Astrocyte (in vitro differentiated cells and primary cell): ENCODE measurements around the gene KIRREL3. TPM values are rescaled to one million over a fixed set of nuclear protein-coding genes. Genes with fewer than 3 reads are reported as not detected.

ENCODE experiments used
- DNase-seq: peaks from one replicate; pipeline ENCODE4 v3.0.0-alpha.2; 2010; ENCODE audit warnings: low read depth
- FAIRE-seq: peaks from 2 replicates; lab custom pipeline; 2011; peaks lifted over from hg19 to GRCh38; lab: Jason Lieb, UNC
- H2AFZ ChIP-seq: 2 replicates; pipeline ENCODE4 v1.6.0; 2012; ENCODE audit warnings: low read depth, low read length, inconsistent platforms
- H3K27ac ChIP-seq: 2 replicates; pipeline ENCODE4 v1.5.1; 2011; ENCODE audit warnings: low read depth, low read length, inconsistent platforms
- H3K27me3 ChIP-seq: 2 replicates; pipeline ENCODE4 v1.6.0; 2011; ENCODE audit warnings: low read length, inconsistent platforms; ENCODE audit not compliant: insufficient read depth
- H3K36me3 ChIP-seq: 2 replicates; pipeline ENCODE4 v1.5.1; 2011; ENCODE audit warnings: low read length, inconsistent platforms; ENCODE audit not compliant: insufficient read depth
- H3K4me1 ChIP-seq: 2 replicates; pipeline ENCODE4 v1.5.1; 2011; ENCODE audit warnings: low read length, inconsistent platforms; ENCODE audit not compliant: insufficient read depth
- H3K4me2 ChIP-seq: 2 replicates; pipeline ENCODE4 v1.6.0; 2012; ENCODE audit warnings: low read length, inconsistent platforms
- H3K4me3 ChIP-seq: 2 replicates; pipeline ENCODE4 v1.5.1; 2011; ENCODE audit warnings: low read depth, mild to moderate bottlenecking, low read length, inconsistent platforms; ENCODE audit not compliant: insufficient read depth
- H3K79me2 ChIP-seq: 2 replicates; pipeline ENCODE4 v1.6.0; 2012; ENCODE audit warnings: mild to moderate bottlenecking, low read length, inconsistent platforms; ENCODE audit not compliant: insufficient read depth
- H3K9ac ChIP-seq: 2 replicates; pipeline ENCODE4 v1.6.0; 2012; ENCODE audit warnings: mild to moderate bottlenecking, low read length, inconsistent platforms
- H3K9me3 ChIP-seq: 2 replicates; pipeline ENCODE4 v1.5.1; 2012; ENCODE audit warnings: low read depth, mild to moderate bottlenecking, low read length, inconsistent platforms; ENCODE audit not compliant: insufficient read depth
- H4K20me1 ChIP-seq: 2 replicates; pipeline ENCODE4 v1.6.0; 2012; ENCODE audit warnings: low read length, inconsistent platforms; ENCODE audit not compliant: insufficient read depth
- H3K27ac Mint-ChIP-seq: one replicate; pipeline ENCODE4 v1.8.0; 2021; ENCODE audit warnings: mild to moderate bottlenecking, mixed read lengths; ENCODE audit not compliant: unreplicated experiment
- H3K27me3 Mint-ChIP-seq: one replicate; pipeline ENCODE4 v1.8.0; 2021; ENCODE audit warnings: low read depth, mixed read lengths; ENCODE audit not compliant: unreplicated experiment
- H3K36me3 Mint-ChIP-seq: one replicate; pipeline ENCODE4 v1.8.0; 2021; ENCODE audit warnings: low read depth, mixed read lengths; ENCODE audit not compliant: unreplicated experiment
- H3K4me1 Mint-ChIP-seq: one replicate; pipeline ENCODE4 v1.8.0; 2021; ENCODE audit warnings: low read depth, mixed read lengths; ENCODE audit not compliant: unreplicated experiment
- H3K4me3 Mint-ChIP-seq: one replicate; pipeline ENCODE4 v1.8.0; 2021; ENCODE audit warnings: mild to moderate bottlenecking, moderate library complexity, mixed read lengths; ENCODE audit not compliant: unreplicated experiment
- H3K9me3 Mint-ChIP-seq: one replicate; pipeline ENCODE4 v1.8.0; 2021; ENCODE audit warnings: mild to moderate bottlenecking, mixed read lengths; ENCODE audit not compliant: unreplicated experiment
- CTCF ChIP-seq: IDR thresholded peaks from 2 replicates; pipeline ENCODE4 v1.5.1; 2011; ENCODE audit warnings: low read depth, mild to moderate bottlenecking, inconsistent platforms, low read length, moderate library complexity; ENCODE audit not compliant: insufficient read depth
- EZH2 ChIP-seq: IDR thresholded peaks from 2 replicates; pipeline ENCODE4 v1.6.1; 2012; ENCODE audit warnings: mild to moderate bottlenecking, low read length, inconsistent platforms; ENCODE audit not compliant: insufficient read depth
- total RNA-seq: library from RNA; stranded (reverse); gene quantifications from 2 replicates; pipeline ENCODE4 v1.2.1, GENCODE V29; 2021

KIRREL3 gene
- total RNA-seq, 1 donor from 2014 or later = 0.91 TPM

DNA sequence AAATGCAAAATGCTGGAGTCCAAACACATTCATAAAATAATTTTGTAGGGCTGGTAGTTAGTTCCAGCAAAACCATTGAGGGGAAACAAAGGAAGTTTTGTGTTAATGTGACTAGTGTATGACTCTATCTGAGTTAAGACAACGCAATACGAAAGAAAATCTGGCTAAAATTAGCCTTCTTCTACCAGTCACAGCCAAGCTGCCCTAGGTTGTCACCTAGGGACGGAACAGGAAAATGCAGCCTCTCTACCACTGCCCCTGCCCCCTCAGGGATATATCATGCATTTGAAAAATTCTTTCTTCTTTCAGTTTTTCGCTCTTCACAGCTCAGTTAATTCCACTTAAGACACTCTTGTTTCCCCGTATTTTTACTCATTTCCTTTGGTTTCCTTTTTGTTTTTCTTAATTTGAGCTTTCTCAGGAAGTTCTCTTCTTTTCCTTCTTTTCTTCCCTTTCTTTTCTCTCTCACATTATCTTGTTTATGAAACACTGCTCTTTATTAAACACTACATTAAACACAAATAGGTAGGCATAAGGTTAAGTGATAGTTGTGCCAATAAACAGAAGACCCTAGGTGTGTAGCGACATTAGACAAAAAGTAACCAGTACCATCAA lies 30.6 kb downstream of the KIRREL3 start:
- Histone ChIP-seq H3K4me2 (peak overlapping the region; percentile 62), H3K4me3 (no peak overlapping the region), H3K79me2 (no peaks in the 10 kb centered on the region), H4K20me1 (no peaks in the 10 kb centered on the region), H2AFZ (no peak overlapping the region), H3K27me3 (no peaks in the 10 kb centered on the region), H3K9ac (peak overlapping the region; percentile 42), H3K4me1 (peaks cover 9% of the 10 kb centered on the region), H3K36me3 (no peaks in the 10 kb centered on the region), H3K9me3 (peaks cover 5% of the 10 kb centered on the region), H3K27ac (peak overlapping the region; percentile 35)
- Mint-ChIP-seq H3K27me3 (peaks cover 14% of the 10 kb centered on the region), H3K27ac (no peak overlapping the region), H3K4me1 (no peaks in the 10 kb centered on the region), H3K36me3 (no peaks in the 10 kb centered on the region), H3K4me3 (no peak overlapping the region), H3K9me3 (peaks cover 7% of the 10 kb centered on the region)
- TF ChIP-seq CTCF (peak; percentile 85), EZH2 (no peak)
- peak; percentile 50 for FAIRE-seq
- peak; percentile 55 for DNase-seq

DNA sequence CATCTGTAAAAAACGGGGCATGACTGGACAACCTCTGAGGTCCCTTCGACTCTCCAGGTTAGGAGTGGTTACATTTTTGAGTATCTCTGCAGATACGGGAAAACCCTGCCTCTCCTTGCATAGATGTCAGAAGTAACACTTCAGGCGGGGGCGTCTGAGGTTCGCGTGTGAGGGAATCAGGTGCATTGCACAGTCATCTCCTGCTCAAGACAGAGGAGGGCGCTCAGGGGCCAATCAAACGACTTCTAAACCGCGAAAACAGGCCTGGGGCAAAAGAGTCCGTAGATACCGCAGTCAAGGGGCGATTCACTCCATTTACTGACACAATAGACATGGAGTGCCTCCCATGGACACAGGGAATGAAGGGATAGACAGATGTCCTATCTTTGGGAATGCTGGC lies 31.7 kb downstream of the KIRREL3 start:
- H3K4me3 Mint-ChIP-seq = no peak overlapping the region
- H3K4me3 ChIP-seq = no peak overlapping the region
- H3K9me3 Mint-ChIP-seq = peaks cover 7% of the 10 kb centered on the region
- no peaks in the 10 kb centered on the region for H3K27me3 ChIP-seq
- peaks cover 12% of the 10 kb centered on the region for H3K27me3 Mint-ChIP-seq
- H3K36me3 ChIP-seq = no peaks in the 10 kb centered on the region
- H3K4me1 Mint-ChIP-seq = peaks cover 6% of the 10 kb centered on the region
- H3K27ac ChIP-seq = no peak overlapping the region
- peaks cover 5% of the 10 kb centered on the region for H3K9me3 ChIP-seq
- no peak overlapping the region for H3K4me2 ChIP-seq
- H3K4me1 ChIP-seq = peaks cover 12% of the 10 kb centered on the region
- FAIRE-seq = no peak
- no peak overlapping the region for H3K27ac Mint-ChIP-seq
- H3K36me3 Mint-ChIP-seq = no peaks in the 10 kb centered on the region
- no peak for DNase-seq
- no peak overlapping the region for H2AFZ ChIP-seq
- no peaks in the 10 kb centered on the region for H4K20me1 ChIP-seq
- H3K79me2 ChIP-seq = no peaks in the 10 kb centered on the region
- TF ChIP-seq CTCF (no peak), EZH2 (no peak)
- H3K9ac ChIP-seq = peak overlapping the region; percentile 30

- Histone ChIP-seq H3K27ac (no peak overlapping the region), H3K36me3 (no peaks in the 10 kb centered on the region), H3K79me2 (no peaks in the 10 kb centered on the region), H3K27me3 (no peaks in the 10 kb centered on the region), H3K4me3 (no peak overlapping the region), H3K4me1 (peaks cover 20% of the 10 kb centered on the region), H3K9me3 (no peaks in the 10 kb centered on the region), H3K4me2 (no peak overlapping the region), H4K20me1 (no peaks in the 10 kb centered on the region), H2AFZ (no peak overlapping the region), H3K9ac (no peak overlapping the region)
- Mint-ChIP-seq H3K4me3 (no peak overlapping the region), H3K27me3 (peaks cover 9% of the 10 kb centered on the region), H3K27ac (no peak overlapping the region), H3K9me3 (peaks cover 2% of the 10 kb centered on the region), H3K4me1 (peaks cover 14% of the 10 kb centered on the region), H3K36me3 (no peaks in the 10 kb centered on the region)
- no peak for DNase-seq
- no peak for FAIRE-seq
- no peak for TF ChIP-seq EZH2
- TF ChIP-seq CTCF = no peak
These were observed 35.2 kb downstream of the KIRREL3 start for GRCh38 chr11:126965331-126965730.
